IMR-90 (cell line): ENCODE data around the gene DOCK10. TPM values are rescaled to one million over a fixed set of nuclear protein-coding genes. Genes with fewer than 3 reads are reported as not detected.

Experiments
- ATAC-seq: fragments of 200-7000 bp; cut with Tn5 transposase; 2 replicates; pipeline ENCODE4 v1.9.1; 2020; ENCODE audit warnings: low read depth, mild to moderate bottlenecking, moderate library complexity
- BruUV-seq: library from RNA; stranded (reverse); fragments of 400-500 nt; replicated peaks from 2 replicates; lab custom pipeline; 2021; lab: Mats Ljungman, UMichigan
- CTCF ChIA-PET: fragments of 300-600 bp; formaldehyde crosslinking; extraction: SDS; loops from one replicate; lab custom pipeline; 2021; ENCODE audit warnings: antibody characterized with exemption; lab: Yijun Ruan, JAX
- POLR2A ChIA-PET: fragments of 300-600 bp; sonication (Branson Sonifier 250); formaldehyde crosslinking; loops from one replicate; lab custom pipeline; 2022; ENCODE audit warnings: antibody characterized with exemption; ENCODE audit not compliant: unreplicated experiment; lab: Charles Lee
- DNase-seq: peaks from one replicate; pipeline ENCODE4 v3.0.0; 2013
- H2AFZ ChIP-seq: replicated peaks from 2 replicates; pipeline ENCODE3; 2013; ENCODE audit warnings: low read length, mild to moderate bottlenecking; ENCODE audit not compliant: poor library complexity
- H2AK5ac ChIP-seq: 2 replicates; pipeline ENCODE4 v1.6.1; 2013; ENCODE audit warnings: low read depth, low read length, inconsistent platforms
- H2AK9ac ChIP-seq: replicated peaks from 2 replicates; pipeline ENCODE3; 2013; ENCODE audit warnings: mild to moderate bottlenecking, low read depth, low read length, moderate library complexity; ENCODE audit not compliant: poor library complexity
- H2BK120ac ChIP-seq: 2 replicates; pipeline ENCODE4 v1.6.1; 2013; ENCODE audit warnings: low read depth, low read length, inconsistent platforms
- H2BK15ac ChIP-seq: 3 replicates; pipeline ENCODE4 v1.6.1; 2013; ENCODE audit warnings: low read depth, low read length, inconsistent platforms
- H2BK20ac ChIP-seq: 2 replicates; pipeline ENCODE4 v1.6.1; 2013; ENCODE audit warnings: low read depth, mild to moderate bottlenecking, inconsistent platforms, low read length, moderate library complexity
- H2BK5ac ChIP-seq: 2 replicates; pipeline ENCODE4 v1.6.1; 2013; ENCODE audit warnings: mild to moderate bottlenecking, low read depth, low read length, inconsistent platforms; ENCODE audit not compliant: poor library complexity, severe bottlenecking
- H3K14ac ChIP-seq: replicated peaks from 2 replicates; pipeline ENCODE4 v1.6.1; 2013; ENCODE audit warnings: low read depth, low read length, inconsistent platforms
- H3K18ac ChIP-seq: 2 replicates; pipeline ENCODE4 v1.6.1; 2013; ENCODE audit warnings: low read depth, low read length, control low read depth
- H3K23ac ChIP-seq: 2 replicates; pipeline ENCODE4 v1.6.1; 2013; ENCODE audit warnings: low read depth, low read length, inconsistent platforms
- H3K27ac ChIP-seq: 2 replicates; pipeline ENCODE4 v1.5.1; 2013; ENCODE audit warnings: mild to moderate bottlenecking, control low read depth, low read length; ENCODE audit not compliant: insufficient read depth
- H3K27me3 ChIP-seq: 2 replicates; pipeline ENCODE4 v1.6.1; 2013; ENCODE audit warnings: low read length; ENCODE audit not compliant: control insufficient read depth, insufficient read depth
- H3K36me3 ChIP-seq: 2 replicates; pipeline ENCODE4 v1.6.1; 2013; ENCODE audit warnings: low read length, mixed read lengths; ENCODE audit not compliant: control insufficient read depth, insufficient read depth
- H3K4ac ChIP-seq: 2 replicates; pipeline ENCODE4 v1.6.1; 2013; ENCODE audit warnings: low read depth, low read length, inconsistent platforms
- H3K4me1 ChIP-seq: 2 replicates; pipeline ENCODE4 v1.6.1; 2013; ENCODE audit warnings: low read length, mixed read lengths; ENCODE audit not compliant: control insufficient read depth, insufficient read depth
- H3K4me2 ChIP-seq: 2 replicates; pipeline ENCODE4 v1.6.1; 2013; ENCODE audit warnings: low read depth, mild to moderate bottlenecking, control low read depth, low read length, moderate library complexity
- H3K4me3 ChIP-seq: 2 replicates; pipeline ENCODE4 v1.5.1; 2013; ENCODE audit warnings: low read depth, mild to moderate bottlenecking, control low read depth, low read length, moderate library complexity; ENCODE audit not compliant: insufficient read depth
- H3K56ac ChIP-seq: 2 replicates; pipeline ENCODE4 v1.6.1; 2013; ENCODE audit warnings: low read length, inconsistent platforms; ENCODE audit not compliant: insufficient read depth; ENCODE audit errors: extremely low read depth
- H3K79me1 ChIP-seq, 2 experiments: 2 replicates each; pipeline ENCODE4 v1.6.1; 2013; ENCODE audit warnings: low read length in 2 of 2, inconsistent platforms in 1 of 2, low read depth in 1 of 2
- H3K9ac ChIP-seq: 2 replicates; pipeline ENCODE4 v1.6.1; 2013; ENCODE audit warnings: low read depth, low read length, control low read depth
- H3K9me1 ChIP-seq: 2 replicates; pipeline ENCODE4 v1.6.1; 2013; ENCODE audit warnings: low read length, inconsistent platforms; ENCODE audit not compliant: insufficient read depth
- H3K9me3 ChIP-seq: 2 replicates; pipeline ENCODE4 v1.6.1; 2013; ENCODE audit warnings: low read length; ENCODE audit not compliant: control insufficient read depth, insufficient read depth
- H4K20me1 ChIP-seq: 2 replicates; pipeline ENCODE4 v1.6.1; 2013; ENCODE audit warnings: low read length, inconsistent platforms; ENCODE audit not compliant: insufficient read depth
- H4K5ac ChIP-seq: 2 replicates; pipeline ENCODE4 v1.6.1; 2013; ENCODE audit warnings: mild to moderate bottlenecking, low read depth, low read length, control low read depth
- H4K8ac ChIP-seq, 2 experiments: 2 replicates each; pipeline ENCODE4 v1.6.1; 2013; ENCODE audit warnings: low read depth in 2 of 2, low read length in 2 of 2, control low read depth in 1 of 2, inconsistent platforms in 1 of 2
- H4K91ac ChIP-seq: 2 replicates; pipeline ENCODE4 v1.6.1; 2013; ENCODE audit warnings: low read depth, low read length, inconsistent platforms; ENCODE audit not compliant: insufficient read depth
- CEBPB ChIP-seq: IDR thresholded peaks from 2 replicates; pipeline ENCODE4 v1.6.1; 2012; ENCODE audit warnings: low read depth, low read length, improper control_type of control experiment
- CHD1 ChIP-seq: IDR thresholded peaks from 2 replicates; pipeline ENCODE4 v1.6.1; 2012; ENCODE audit warnings: low read depth, low read length, improper control_type of control experiment
- FOS ChIP-seq: fragments of 150-350 bp; IDR thresholded peaks from 2 replicates; pipeline ENCODE4 v1.6.1; 2016; ENCODE audit warnings: low read depth, low read length
- MAFK ChIP-seq: IDR thresholded peaks from 2 replicates; pipeline ENCODE4 v1.6.1; 2012; ENCODE audit warnings: low read depth, low read length, improper control_type of control experiment
- MAZ ChIP-seq: IDR thresholded peaks from 2 replicates; pipeline ENCODE4 v1.6.1; 2012; ENCODE audit warnings: low read depth, mild to moderate bottlenecking, low read length, improper control_type of control experiment, moderate library complexity, borderline replicate concordance
- MXI1 ChIP-seq: IDR thresholded peaks from 2 replicates; pipeline ENCODE4 v1.6.1; 2012; ENCODE audit warnings: low read depth, mild to moderate bottlenecking, low read length, moderate library complexity, borderline replicate concordance
- NFE2L2 ChIP-seq: fragments of 150-350 bp; IDR thresholded peaks from 2 replicates; pipeline ENCODE4 v1.6.1; 2016; ENCODE audit warnings: low read depth, mild to moderate bottlenecking, low read length
- POLR2A ChIP-seq: IDR thresholded peaks from 2 replicates; pipeline ENCODE4 v1.6.1; 2012; ENCODE audit warnings: mild to moderate bottlenecking, low read depth, low read length
- RAD21 ChIP-seq: IDR thresholded peaks from 2 replicates; pipeline ENCODE4 v1.6.1; 2012; ENCODE audit warnings: low read length, improper control_type of control experiment
- RCOR1 ChIP-seq: IDR thresholded peaks from 2 replicates; pipeline ENCODE4 v1.6.1; 2012; ENCODE audit warnings: mild to moderate bottlenecking, low read length, improper control_type of control experiment; ENCODE audit not compliant: insufficient replicate concordance
- RFX5 ChIP-seq: IDR thresholded peaks from 2 replicates; pipeline ENCODE4 v1.8.0; 2012; ENCODE audit warnings: low read depth, mild to moderate bottlenecking, low read length, moderate library complexity
- SMC3 ChIP-seq: fragments of 150-350 bp; IDR thresholded peaks from 2 replicates; pipeline ENCODE4 v1.6.1; 2016; ENCODE audit warnings: low read depth, mild to moderate bottlenecking, antibody characterized with exemption, low read length, moderate library complexity
- dilution Hi-C: fragments of 300-500 bp; cut with HindIII; formaldehyde crosslinking; loops from one replicate; pipeline ENCODE4 v1.14.3; 2018; ENCODE audit warnings: low sequenced_read_pairs; ENCODE audit not compliant: unreplicated experiment
- in situ Hi-C: fragments of 300-500 bp; cut with MboI; formaldehyde crosslinking; loops from 3 replicates; pipeline ENCODE4 v1.14.3; 2019; ENCODE audit warnings: low sequenced_read_pairs, inconsistent platforms, mixed read lengths
- intact Hi-C: fragments of 100-400 bp; cut with micrococcal nuclease; formaldehyde crosslinking; loops from 2 replicates; pipeline ENCODE4 v1.10.0; 2022
- polyA plus RNA-seq, 3 experiments: library from polyadenylated mRNA; depleted of rRNA; stranded (reverse); fragments of >200 nt; gene quantifications; 2 replicates each; pipeline ENCODE4 v1.2.3, GENCODE V29; 2012; ENCODE audit warnings: low replicate concordance in 1 of 3
- total RNA-seq: library from RNA; depleted of rRNA; stranded (reverse); fragments of >200 nt; gene quantifications from 2 replicates; pipeline ENCODE4 v1.2.3, GENCODE V29; 2012
- TF ChIP-seq, protein P1 (sequence below): fragments of 150-350 bp; IDR thresholded peaks from 2 replicates; pipeline ENCODE4 v1.6.1; 2016; ENCODE audit warnings: low read depth, mild to moderate bottlenecking, low read length, moderate library complexity, borderline replicate concordance
- TF ChIP-seq, protein P2 (sequence below): conservative IDR thresholded peaks from 2 replicates; pipeline ENCODE4 v1.5.1; 2012; ENCODE audit warnings: mild to moderate bottlenecking, low read depth, low read length, improper control_type of control experiment
- TF ChIP-seq, protein P3 (sequence below): fragments of 150-350 bp; IDR thresholded peaks from 2 replicates; pipeline ENCODE4 v1.6.1; 2017; ENCODE audit warnings: mild to moderate bottlenecking, antibody characterized with exemption, low read length, low read depth

DOCK10 gene
- total and polyA plus RNA-seq, 2 of the 4 experiments (the other 2 are of a cell fraction), result 58.6 to 75.3 TPM

DNA sequence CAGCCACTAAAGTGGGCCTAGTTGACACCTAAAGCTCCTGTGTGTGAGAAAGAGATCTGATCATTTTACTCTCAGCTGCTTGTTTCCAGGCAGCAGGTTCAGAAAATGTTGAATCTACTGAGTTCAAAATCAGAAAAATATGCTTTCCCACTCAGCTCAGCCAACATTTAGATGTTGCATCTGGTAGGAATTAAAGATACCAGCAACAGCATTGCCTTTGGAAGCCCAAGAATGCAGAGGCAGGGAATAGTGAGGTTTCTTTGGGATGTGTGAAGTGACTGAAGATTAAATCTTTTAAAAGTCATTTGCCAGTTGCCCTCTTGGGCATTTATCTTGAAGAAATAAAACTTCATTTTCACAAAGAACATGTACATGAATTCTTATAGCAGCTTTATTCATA is 33.9 kb upstream of the DOCK10 start:
- H4K8ac ChIP-seq, result no peak overlapping the region
- no peak overlapping the region for H3K23ac ChIP-seq
- dilution Hi-C loops (no loop called here), in situ Hi-C loops (no loop called here), intact Hi-C loops (no loop called here)
- H3K79me1 ChIP-seq, result no peaks in the 10 kb centered on the region
- H3K4me1 ChIP-seq, result no peaks in the 10 kb centered on the region; the same call in 1 of the 2 replicates
- H2AK9ac ChIP-seq, result no peak overlapping the region
- POLR2A ChIA-PET, result no interaction called here
- peak; percentile 32 for DNase-seq
- CTCF ChIA-PET, result no interaction called here
- H3K27me3 ChIP-seq, result no peaks in the 10 kb centered on the region
- ATAC-seq, result peak; percentile 73
- H3K36me3 ChIP-seq, result no peaks in the 10 kb centered on the region
- no peak overlapping the region for H2BK5ac ChIP-seq
- H2AK5ac ChIP-seq, result no peak overlapping the region
- no peak overlapping the region for H3K27ac ChIP-seq
- no peak overlapping the region for H4K5ac ChIP-seq
- no peak overlapping the region for H2BK20ac ChIP-seq
- no peak overlapping the region for H3K4ac ChIP-seq
- H3K56ac ChIP-seq, result no peak overlapping the region
- no peak overlapping the region for H3K4me2 ChIP-seq
- no peaks in the 10 kb centered on the region for H3K9me1 ChIP-seq
- H3K9ac ChIP-seq, result no peak overlapping the region
- peak overlapping the region; percentile 37; the same call in 1 of the 2 replicates for H3K18ac ChIP-seq
- H3K9me3 ChIP-seq, result no peaks in the 10 kb centered on the region
- no peak overlapping the region for H3K14ac ChIP-seq
- H4K91ac ChIP-seq, result no peak overlapping the region
- TF ChIP-seq CEBPB, result no peak
- no peak for TF ChIP-seq CHD1
- no peak for TF ChIP-seq MAZ
- no peak for TF ChIP-seq RAD21
- TF ChIP-seq RFX5, result no peak
- TF ChIP-seq, protein P1, sequence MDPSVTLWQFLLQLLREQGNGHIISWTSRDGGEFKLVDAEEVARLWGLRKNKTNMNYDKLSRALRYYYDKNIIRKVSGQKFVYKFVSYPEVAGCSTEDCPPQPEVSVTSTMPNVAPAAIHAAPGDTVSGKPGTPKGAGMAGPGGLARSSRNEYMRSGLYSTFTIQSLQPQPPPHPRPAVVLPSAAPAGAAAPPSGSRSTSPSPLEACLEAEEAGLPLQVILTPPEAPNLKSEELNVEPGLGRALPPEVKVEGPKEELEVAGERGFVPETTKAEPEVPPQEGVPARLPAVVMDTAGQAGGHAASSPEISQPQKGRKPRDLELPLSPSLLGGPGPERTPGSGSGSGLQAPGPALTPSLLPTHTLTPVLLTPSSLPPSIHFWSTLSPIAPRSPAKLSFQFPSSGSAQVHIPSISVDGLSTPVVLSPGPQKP, result no peak
- no peak for TF ChIP-seq FOS
- TF ChIP-seq, protein P2, sequence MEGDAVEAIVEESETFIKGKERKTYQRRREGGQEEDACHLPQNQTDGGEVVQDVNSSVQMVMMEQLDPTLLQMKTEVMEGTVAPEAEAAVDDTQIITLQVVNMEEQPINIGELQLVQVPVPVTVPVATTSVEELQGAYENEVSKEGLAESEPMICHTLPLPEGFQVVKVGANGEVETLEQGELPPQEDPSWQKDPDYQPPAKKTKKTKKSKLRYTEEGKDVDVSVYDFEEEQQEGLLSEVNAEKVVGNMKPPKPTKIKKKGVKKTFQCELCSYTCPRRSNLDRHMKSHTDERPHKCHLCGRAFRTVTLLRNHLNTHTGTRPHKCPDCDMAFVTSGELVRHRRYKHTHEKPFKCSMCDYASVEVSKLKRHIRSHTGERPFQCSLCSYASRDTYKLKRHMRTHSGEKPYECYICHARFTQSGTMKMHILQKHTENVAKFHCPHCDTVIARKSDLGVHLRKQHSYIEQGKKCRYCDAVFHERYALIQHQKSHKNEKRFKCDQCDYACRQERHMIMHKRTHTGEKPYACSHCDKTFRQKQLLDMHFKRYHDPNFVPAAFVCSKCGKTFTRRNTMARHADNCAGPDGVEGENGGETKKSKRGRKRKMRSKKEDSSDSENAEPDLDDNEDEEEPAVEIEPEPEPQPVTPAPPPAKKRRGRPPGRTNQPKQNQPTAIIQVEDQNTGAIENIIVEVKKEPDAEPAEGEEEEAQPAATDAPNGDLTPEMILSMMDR, result no peak
- no peak for TF ChIP-seq NFE2L2
- TF ChIP-seq SMC3, result no peak
- TF ChIP-seq MAFK, result no peak
- no peak for TF ChIP-seq RCOR1
- TF ChIP-seq POLR2A, result no peak
- TF ChIP-seq, protein P3, sequence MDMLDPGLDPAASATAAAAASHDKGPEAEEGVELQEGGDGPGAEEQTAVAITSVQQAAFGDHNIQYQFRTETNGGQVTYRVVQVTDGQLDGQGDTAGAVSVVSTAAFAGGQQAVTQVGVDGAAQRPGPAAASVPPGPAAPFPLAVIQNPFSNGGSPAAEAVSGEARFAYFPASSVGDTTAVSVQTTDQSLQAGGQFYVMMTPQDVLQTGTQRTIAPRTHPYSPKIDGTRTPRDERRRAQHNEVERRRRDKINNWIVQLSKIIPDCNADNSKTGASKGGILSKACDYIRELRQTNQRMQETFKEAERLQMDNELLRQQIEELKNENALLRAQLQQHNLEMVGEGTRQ, result no peak
- TF ChIP-seq MXI1, result no peak
- H4K20me1 ChIP-seq, result no peaks in the 10 kb centered on the region
- H2BK15ac ChIP-seq, result no peak overlapping the region
- no peak overlapping the region for H2BK120ac ChIP-seq
- H2AFZ ChIP-seq, result no peak overlapping the region
- no peak overlapping the region for H3K4me3 ChIP-seq
- BruUV-seq, result no TSS peak
